DMS53 (cell line): ENCODE results near the gene PAN3.
"Not testable (repeated sequence)": the region's sequence is repeated elsewhere in the genome, so short reads cannot be mapped to it uniquely, and the experiment has no call there.

Source experiments
- DNase-seq: peaks from one replicate; lab custom pipeline; 2025; lab: John Stamatoyannopoulos, UW

PAN3 gene

DNA sequence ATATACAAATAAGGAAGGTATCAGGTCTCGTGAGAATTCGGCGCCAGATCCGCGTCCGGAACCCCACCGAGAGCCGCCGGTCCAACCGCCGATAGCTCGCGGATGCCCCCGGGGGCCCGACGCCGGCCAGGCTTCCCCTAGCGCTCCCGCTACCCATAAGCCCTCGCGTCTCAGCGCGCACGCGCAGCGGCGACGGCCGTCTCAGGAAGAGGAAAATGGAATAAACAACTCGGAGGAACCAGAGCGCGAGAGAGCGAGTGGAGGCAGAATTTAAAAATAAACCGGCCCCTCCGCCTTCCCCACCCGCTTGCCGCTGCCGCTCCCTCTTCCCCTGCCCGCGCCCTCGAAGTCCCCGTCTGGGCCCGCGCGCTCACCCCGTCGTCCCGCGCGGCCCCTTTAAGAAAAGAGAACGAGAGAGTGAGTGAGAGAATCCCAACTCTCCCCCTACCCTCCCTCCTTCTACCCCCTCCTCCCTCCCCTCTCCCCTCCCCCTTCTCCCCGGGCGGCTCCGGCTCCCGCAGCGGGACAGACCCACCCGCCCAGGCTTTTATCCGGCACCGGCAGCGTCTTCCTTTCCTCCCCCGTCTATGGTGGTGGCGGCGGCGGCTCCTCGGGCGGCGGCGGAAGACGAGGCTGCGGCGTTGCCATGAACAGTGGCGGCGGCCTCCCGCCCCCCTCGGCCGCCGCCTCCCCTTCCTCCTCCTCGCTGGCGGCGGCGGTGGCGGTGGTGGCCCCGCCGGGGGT is at the start of gene PAN3:
PAN3 (plus strand) TSS at position 534 of the 744 bp plus-strand sequence; CDS start at position 647, 113 bp downstream.
- DNase-seq = peak; percentile 96

- peak; percentile 69 for DNase-seq
These were observed 49.3 kb upstream of the PAN3 start for GRCh38 chr13:28089065-28089464.

DNA sequence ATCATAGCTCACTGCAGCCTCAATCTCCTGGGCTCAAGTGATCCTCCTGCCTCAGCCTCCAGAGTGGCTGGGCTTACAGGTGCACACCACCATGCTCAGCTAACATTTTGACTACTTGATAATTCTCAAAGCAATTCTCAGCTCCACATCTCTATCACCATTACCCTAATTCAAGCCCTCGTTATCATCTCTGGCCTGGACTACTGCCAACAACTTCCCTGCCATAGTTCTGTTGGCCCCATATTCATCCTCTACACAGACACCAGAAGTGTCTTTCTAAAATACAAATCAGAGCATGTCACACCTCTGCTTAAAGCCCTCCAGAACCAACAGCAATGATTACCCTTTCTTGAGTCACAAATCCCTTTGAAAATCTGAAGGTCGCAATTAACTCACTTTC is 45.9 kb upstream of the PAN3 start:
- DNase-seq = no peak

DNA sequence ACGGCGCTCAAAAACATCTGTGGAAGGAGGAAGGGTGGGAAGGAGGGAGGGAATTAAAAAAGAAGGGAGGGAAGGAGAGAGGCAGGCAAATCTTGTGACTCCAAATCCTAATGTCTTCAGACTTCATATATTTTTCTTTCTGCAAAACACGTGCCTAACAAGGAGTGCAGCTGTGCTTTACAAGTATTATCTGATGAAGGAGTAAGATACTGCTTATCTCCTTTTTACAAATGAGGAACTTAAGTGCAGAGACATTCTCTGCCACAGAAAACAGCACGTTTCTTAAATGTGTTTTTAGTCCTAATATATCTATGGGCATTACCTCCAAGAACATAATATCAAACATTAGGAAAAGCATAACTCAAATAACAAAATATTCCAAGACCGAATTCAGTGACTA is 44.5 kb upstream of the PAN3 start:
- DNase-seq = no peak

GRCh38 chr13:28094306-28094705 is 44.0 kb upstream of the PAN3 start:
- DNase-seq = no peak

GRCh38 chr13:28097503-28097902 is 40.8 kb upstream of the PAN3 start:
- DNase-seq = no peak

DNA sequence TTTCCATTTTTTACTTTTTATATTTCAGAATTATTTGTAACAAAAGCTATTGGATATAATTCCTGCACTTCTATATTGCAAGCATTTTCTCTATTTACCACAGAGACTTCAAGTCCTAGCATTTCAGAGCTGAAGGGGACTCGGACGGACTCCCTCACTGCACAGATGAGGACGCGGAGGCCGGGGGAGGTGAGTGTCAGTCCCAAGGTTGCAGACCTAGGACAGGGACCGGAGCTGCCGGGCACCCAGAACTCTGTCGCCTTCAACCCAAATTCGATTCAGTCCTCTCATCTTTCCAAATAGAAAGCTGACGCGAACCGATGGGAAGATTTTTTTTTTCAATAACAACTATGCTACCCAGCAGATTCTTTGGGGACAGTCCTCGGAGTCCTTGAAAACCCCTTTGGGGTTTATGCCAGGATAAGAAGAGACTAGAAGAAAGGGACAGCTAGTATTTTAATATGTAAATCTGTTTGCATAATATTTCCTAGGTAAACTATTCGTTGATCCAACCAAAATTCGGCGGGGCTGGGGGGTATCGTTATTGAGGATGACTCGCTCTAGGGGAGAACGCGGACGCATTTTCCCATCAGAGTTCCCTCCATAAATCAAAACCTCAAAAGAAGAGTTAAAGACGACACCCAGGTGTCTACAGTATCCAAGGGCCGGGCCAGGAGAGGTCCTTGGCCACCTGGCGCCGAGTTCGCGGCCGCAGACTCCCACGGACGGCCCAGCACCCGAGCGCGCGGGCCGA is 38.8 kb upstream of the PAN3 start:
- peak; percentile 31 for DNase-seq

DNA sequence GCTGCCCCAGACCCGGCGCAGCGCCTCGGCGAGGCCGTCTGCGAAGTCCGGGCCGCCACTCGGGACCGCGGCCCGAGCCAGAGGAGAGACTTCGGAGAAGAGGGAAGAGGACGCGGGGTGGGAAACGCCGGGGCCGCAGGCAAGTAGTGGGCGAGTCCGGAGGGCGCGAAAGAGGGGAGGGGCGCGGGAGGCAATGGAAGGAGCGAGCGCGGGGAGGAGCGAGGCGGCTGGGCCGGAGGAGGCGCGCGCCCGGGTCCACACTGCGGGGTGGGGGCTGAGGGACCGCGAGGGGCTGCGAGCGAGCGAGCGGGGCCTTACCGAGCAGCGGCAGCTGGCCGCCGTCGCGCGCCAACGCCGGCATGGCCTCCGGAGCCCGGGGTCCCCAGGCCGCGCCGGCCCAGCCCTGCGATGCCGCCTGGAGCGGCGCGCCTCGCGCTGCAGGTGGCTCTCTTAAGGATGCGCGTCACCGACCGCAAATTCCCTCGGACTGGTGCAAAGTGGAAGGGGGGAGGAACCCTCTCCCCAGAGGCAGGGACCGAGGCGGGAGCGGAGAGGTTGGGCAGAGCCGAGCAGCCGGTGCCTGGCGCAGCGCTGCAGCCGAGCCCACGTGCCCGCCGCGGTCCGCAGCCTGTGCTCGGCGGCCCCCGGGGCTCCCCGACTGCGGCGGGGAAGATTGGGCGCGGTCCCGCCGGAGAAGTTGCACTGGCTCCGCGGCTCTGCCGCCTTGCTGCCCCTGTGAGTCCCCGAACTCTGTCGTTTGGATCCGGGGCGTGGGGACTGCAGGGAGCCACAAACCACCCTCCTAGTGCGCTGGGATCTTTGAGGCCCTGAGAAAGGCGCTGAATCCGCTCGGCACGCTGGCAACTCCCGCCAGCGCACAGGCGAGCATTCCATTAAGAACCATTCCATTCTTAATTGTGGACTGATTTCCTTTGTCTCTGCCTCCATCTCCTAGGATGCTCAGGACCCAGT is 37.9 kb upstream of the PAN3 start, which contains the start of gene FLT3:
FLT3 (minus strand) TSS at position 427 of the 972 bp plus-strand sequence; CDS start at position 361, 66 bp downstream.
- peak; percentile 90 for DNase-seq

DNA sequence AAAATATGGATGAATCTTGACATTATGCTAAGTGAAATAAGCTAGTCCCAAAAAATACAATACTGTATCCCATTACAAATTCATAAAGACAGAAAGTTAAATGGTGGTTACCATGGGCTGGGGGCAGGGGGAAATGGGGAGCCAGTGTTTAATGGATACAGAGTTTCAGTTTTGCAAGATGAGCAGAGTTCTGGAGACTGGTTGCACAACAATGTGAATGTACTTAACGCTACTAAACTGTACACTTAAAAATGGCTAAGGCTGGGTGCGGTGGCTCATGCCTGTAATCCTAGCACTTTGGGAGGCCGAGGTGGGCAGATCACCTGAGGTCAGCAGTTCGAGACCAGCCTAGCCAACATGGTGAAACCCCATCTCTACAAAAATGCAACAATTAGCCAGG is 36.5 kb upstream of the PAN3 start:
- not testable (repeated sequence) for DNase-seq

DNA sequence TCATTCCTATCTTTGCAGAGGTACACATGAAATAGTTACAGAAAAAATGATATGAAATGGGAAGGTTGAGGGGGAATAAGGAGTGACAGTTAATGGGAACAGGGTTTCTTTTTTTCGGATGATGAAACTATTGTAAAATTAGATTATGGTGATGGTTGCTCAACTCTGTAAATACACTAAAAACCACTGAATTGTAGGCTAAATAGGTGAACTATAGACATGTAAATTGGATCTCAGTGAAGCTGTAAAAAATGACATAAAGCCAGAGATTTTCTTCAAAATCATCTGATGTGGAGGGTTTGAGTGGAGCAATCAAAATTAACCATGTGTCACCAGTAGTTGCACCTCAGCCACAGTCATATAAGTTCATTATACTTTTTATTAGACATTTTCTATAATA is 31.4 kb upstream of the PAN3 start:
- DNase-seq = no peak

DNA sequence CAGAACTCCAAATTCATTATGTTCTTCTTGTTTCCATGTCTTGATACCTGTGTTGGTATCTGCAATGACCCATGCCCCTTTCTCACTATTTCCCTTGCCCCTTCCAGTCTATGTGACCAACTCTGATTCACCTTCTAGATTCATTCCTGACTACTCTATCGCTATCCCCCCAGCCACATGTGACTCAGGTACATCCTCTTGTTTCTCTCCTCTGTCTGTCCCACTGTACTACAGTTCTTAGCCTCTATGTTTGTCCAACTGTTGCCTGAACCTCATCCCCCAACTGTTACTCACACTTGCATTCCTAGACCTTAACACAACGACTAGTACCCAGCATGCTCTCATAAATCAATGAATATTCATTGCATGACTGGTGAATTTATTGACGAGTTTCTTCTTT is 27.9 kb upstream of the PAN3 start:
- no peak for DNase-seq

DNA sequence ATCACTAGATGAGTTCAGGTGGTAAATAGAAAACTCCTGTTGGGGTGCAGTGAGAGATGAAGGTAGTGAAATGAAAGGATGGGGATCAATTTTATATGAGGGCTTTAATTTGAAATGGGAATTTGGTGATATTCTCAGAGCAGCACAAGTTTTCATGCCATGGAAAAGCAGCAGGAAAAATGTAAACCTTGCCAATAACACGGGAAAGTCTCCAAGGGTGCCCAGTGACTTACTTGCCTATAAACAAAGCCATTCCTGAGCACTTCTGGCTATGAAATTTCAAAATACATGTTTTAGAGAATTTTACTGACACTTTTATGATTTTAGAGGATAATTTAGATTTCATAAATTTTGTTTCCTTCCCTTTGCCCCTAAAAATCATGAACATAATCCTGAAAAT is 21.6 kb upstream of the PAN3 start:
- no peak for DNase-seq

DNA sequence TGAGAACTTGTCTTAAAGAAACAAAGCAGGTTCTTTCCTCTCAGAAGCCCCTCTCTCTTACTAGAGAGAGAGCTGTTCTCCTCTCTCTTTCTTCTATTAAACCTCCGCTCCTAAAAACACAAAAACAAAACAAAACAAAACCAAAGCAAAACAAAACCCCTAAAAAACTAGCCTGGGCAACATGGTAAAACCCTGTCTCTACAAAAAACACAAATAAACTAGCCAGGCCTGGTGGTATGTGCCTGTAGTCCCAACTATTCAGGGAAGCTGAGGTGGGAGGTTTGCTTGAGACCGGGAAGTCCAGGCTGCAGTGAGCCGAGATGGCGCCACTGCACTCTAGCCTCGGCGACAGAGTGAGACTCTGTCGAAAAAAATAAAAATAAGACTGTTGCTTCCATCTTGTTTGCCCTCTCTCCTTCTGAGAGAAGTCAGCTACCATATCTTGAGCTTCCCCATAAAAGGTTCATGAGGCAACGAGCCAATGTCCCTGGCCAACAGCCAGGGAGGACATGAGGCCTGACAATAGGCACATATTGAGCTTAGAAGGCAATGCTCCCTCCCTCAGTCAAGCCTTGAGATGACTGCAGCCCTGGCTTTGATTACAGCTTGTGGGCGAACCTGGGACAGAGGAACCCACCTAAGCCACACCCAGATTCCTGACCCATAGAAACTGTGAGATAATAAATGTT is 20.5 kb upstream of the PAN3 start:
- DNase-seq = peak; percentile 9

DNA sequence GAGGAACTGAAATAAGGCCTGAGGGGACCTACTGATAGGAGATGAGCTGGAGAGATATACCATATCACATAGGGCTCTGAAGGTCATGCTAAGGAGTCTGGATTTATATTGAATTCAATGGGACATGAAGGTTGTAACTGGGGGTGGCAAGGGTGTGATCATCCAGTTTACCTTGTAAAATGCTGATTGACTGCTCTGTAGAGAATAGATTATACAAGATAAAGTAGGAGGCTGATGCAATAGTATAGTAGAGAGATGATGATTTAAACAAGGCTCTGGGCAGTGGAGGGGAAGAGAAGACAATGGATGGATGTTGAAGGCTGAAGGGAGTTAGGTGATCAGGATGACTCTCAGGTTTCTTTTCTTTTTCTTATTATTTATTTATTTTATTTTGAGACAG is 18.0 kb upstream of the PAN3 start:
- DNase-seq = no peak

- DNase-seq = no peak
These were observed 17.1 kb upstream of the PAN3 start for GRCh38 chr13:28121224-28121623.

GRCh38 chr13:28128030-28128429 is 10.3 kb upstream of the PAN3 start:
- DNase-seq = no peak

- no peak for DNase-seq
These were observed 9.4 kb upstream of the PAN3 start for GRCh38 chr13:28128926-28129325.

GRCh38 chr13:28129911-28130693 is 8.2 kb upstream of the PAN3 start:
- no peak for DNase-seq

GRCh38 chr13:28131646-28132045 is 6.7 kb upstream of the PAN3 start:
- no peak for DNase-seq

- DNase-seq = peak; percentile 39
These were observed 1.4 kb upstream of the PAN3 start for GRCh38 chr13:28136916-28137315.

DNA sequence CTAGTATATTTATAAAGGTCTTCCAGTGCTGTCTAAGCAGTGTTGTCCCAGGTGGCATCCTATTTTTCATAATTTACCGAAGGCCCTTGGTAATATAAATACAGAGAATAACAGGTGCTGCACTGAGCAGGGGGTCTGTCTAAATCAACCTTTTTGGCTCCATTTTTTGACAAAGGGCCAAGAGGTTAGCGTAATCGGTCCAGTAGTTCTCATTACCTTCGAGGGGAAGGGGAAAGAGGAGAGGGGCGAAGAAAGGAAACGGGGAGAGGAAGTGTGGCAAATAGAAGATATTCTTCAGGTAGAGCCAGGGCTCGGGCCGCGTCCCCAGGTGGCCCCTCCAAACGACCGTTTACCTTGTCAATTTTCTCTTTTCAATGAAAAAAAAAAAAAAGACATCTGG is 749 bp upstream of the PAN3 start:
- DNase-seq = peak; percentile 39
